Fibroblast of mammary gland (primary cell): Measurements from ENCODE around the gene TULP4.
A peak's percentile ranks its signal among the peaks of the same experiment; 100 is the strongest.
"Not testable (repeated sequence)": the region's sequence is repeated elsewhere in the genome, so short reads cannot be mapped to it uniquely, and the experiment has no call there.

ENCODE experiments used
- DNase-seq: peaks from one replicate; pipeline ENCODE4 v3.0.0-alpha.2; 2010; ENCODE audit warnings: low read depth
- H3K4me3 ChIP-seq: 2 replicates; pipeline ENCODE4 v1.5.1; 2011; ENCODE audit warnings: low read depth, mild to moderate bottlenecking, low read length, moderate library complexity; ENCODE audit not compliant: control insufficient read depth
- CTCF ChIP-seq: conservative IDR thresholded peaks from 2 replicates; pipeline ENCODE4 v1.5.1; 2011; ENCODE audit warnings: low read depth, low read length, inconsistent platforms; ENCODE audit not compliant: control insufficient read depth, insufficient read depth

The TULP4 gene

GRCh38 chr6:158471339-158471738 is 159.1 kb downstream of the TULP4 start:
- no peak overlapping the region for H3K4me3 ChIP-seq
- no peak for TF ChIP-seq CTCF
- DNase-seq, result no peak

- no peak for DNase-seq
- H3K4me3 ChIP-seq, result no peak overlapping the region
- TF ChIP-seq CTCF, result no peak
Measured at GRCh38 chr6:158472447-158472846, 160.2 kb downstream of the TULP4 start.

DNA sequence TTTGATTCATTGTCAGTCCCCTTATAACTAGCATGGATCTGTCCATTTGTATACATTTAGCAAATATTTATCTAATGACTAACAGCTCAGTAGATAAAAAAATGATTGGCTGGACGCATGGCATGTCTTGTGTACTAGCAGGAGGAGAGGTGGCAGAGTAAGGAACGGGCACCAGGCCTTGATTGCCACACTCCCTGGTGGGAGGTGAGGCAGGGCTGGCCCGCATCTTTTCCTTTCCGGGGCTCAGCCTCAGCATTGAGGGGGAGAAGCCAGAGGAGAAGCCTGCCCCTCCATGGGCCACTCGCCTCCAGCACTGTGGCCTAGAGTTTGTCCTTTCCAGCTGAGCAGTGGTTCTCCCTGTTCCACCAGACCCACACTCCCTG is 162.7 kb downstream of the TULP4 start:
- H3K4me3 ChIP-seq, result no peak overlapping the region
- TF ChIP-seq CTCF, result no peak
- DNase-seq, result peak; percentile 22

DNA sequence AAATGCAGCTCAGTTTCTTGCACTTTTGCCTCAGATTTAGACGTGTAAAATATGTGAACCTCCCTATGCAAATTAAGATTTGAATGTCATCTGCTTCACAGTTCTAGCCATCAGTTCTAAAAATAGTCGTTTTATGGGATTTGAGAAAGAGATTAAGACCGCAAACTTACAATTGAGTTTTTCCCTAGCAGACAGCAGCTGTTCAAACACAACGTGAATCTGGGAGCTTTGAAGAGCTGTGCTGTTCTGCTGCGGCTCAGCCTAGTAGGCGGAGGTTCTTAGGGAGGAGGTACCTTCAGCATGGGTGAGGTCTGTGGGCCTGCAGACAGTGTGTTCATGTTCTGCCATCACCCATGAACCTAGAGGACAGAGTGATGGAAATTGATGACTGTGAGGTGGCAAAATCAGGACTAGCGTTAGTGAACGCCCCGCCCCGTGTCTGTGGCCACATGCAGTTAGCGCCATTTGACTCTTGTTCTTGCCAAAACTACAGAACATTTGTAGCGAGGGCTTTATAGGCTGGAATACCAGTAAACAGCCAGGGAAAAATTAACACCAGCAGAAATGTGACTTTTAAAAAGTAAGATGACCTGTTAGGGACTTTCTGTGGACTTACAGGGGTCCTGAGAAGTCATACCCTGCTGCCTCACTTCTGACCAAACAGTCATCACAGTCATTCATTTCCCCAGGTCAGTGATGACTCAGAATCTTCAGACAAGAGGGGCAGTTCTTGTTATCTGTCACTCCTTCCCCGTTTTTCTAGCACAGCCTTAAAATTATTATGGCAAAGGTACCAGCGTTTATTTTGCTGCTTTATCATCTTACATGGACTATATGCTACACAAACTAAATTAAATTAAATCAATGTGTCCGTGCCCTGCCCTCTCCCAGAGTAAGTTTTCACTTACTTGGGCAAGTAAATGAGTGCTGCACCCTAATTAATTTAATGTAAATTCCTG is 163.4 kb downstream of the TULP4 start:
- peak; percentile 60 for DNase-seq
- no peak overlapping the region for H3K4me3 ChIP-seq

DNA sequence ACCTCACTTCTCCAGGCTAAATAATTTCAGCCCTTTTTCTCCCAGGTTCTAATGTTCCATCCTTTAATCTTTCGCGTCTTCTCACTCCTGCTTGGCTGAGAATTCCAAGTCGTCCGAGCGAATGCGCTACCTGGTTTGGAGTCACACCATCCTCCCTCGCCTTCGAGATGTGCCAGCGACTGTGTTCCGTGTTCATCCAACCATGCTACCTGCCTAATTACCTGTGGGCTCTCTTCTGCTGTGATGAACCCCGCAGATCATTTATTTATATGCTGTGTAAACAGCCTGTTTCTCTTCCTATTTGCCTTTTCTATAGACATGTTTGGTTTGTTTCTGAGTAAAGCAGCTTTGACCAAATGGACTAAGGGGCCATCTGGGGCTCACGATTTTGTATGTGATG is 164.1 kb downstream of the TULP4 start:
- no peak for TF ChIP-seq CTCF
- DNase-seq, result no peak
- H3K4me3 ChIP-seq, result no peak overlapping the region

More for the DNA sequence above, 163.4 kb downstream of the TULP4 start:
- no peak for TF ChIP-seq CTCF

GRCh38 chr6:158477722-158478121 is 165.5 kb downstream of the TULP4 start:
- not testable (repeated sequence) for H3K4me3 ChIP-seq

GRCh38 chr6:158480989-158481388 is 168.7 kb downstream of the TULP4 start:
- TF ChIP-seq CTCF, result no peak
- DNase-seq, result no peak
- no peak overlapping the region for H3K4me3 ChIP-seq

More at GRCh38 chr6:158477722-158478121, 165.5 kb downstream of the TULP4 start:
- DNase-seq, result not testable (repeated sequence)
